HepG2 (cell line): ENCODE results near the gene SSX2IP. TPM values are rescaled to one million over a fixed set of nuclear protein-coding genes. Genes with fewer than 3 reads are reported as not detected.

Experiments
- ATRX ChIP-seq: sonication (generic); formaldehyde crosslinking; IDR thresholded peaks from 2 replicates; pipeline ENCODE4 v1.4.0; 2020; ENCODE audit warnings: missing genetic modification reagents, borderline replicate concordance
- FOXO1 ChIP-seq: sonication (generic); formaldehyde crosslinking; IDR thresholded peaks from 2 replicates; pipeline ENCODE4 v1.4.0; 2020; ENCODE audit warnings: missing genetic modification reagents
- JDP2 ChIP-seq: sonication (generic); formaldehyde crosslinking; IDR thresholded peaks from 2 replicates; pipeline ENCODE4 v1.8.1; 2022; ENCODE audit warnings: missing genetic modification reagents, borderline replicate concordance
- NR2F6 ChIP-seq, 2 experiments: IDR thresholded peaks; 2 replicates each; pipeline ENCODE4 v1.6.1; 2016; ENCODE audit warnings: antibody characterized with exemption in 1 of 2, mild to moderate bottlenecking in 1 of 2
- ONECUT2 ChIP-seq: sonication (generic); formaldehyde crosslinking; IDR thresholded peaks from 2 replicates; pipeline ENCODE4 v1.4.0; 2020; ENCODE audit warnings: missing genetic modification reagents
- RBM39 ChIP-seq: fragments of 200-400 bp; formaldehyde crosslinking; IDR thresholded peaks from one replicate; pipeline ENCODE4 v1.6.1; 2018; ENCODE audit warnings: antibody characterized with exemption, mild to moderate bottlenecking, low read depth, low read length; ENCODE audit not compliant: poor library complexity, severe bottlenecking
- TBX3 ChIP-seq: fragments of 450-650 bp; IDR thresholded peaks from 2 replicates; pipeline ENCODE4 v1.6.1; 2017; ENCODE audit warnings: antibody characterized with exemption, mild to moderate bottlenecking, inconsistent platforms, borderline replicate concordance
- ZNF292 ChIP-seq: sonication (generic); formaldehyde crosslinking; IDR thresholded peaks from 2 replicates; pipeline ENCODE4 v1.8.1; 2022; ENCODE audit warnings: mild to moderate bottlenecking, low read depth, missing genetic modification reagents, borderline replicate concordance
- ZNF468 ChIP-seq: sonication (generic); formaldehyde crosslinking; IDR thresholded peaks from 2 replicates; pipeline ENCODE4 v1.8.0; 2022; ENCODE audit warnings: mild to moderate bottlenecking, moderate library complexity, missing genetic modification reagents
- ZNF772 ChIP-seq: sonication (generic); formaldehyde crosslinking; IDR thresholded peaks from 2 replicates; pipeline ENCODE4 v1.5.0; 2020; ENCODE audit warnings: mild to moderate bottlenecking, missing genetic modification reagents
- polyA plus RNA-seq, 8 experiments: library from polyadenylated mRNA; depleted of rRNA in 3 of 8; stranded (reverse) in 7 of 8; unstranded in 1 of 8; fragments of >200 nt; fragmentation: Illumina TruSeq in 4 of 8; extraction: Trizol in 4 of 8; gene quantifications; 2 replicates each; pipeline versions ENCODE4 v1.2.1 to v1.2.3, GENCODE V29; 2011 to 2016; ENCODE audit warnings: low read depth in 4 of 8, missing spikeins in 1 of 8, mixed read lengths in 1 of 8; ENCODE audit not compliant: insufficient read depth in 1 of 8
- total RNA-seq, 5 experiments: library from RNA; depleted of rRNA; stranded (reverse); fragments of >200 nt; fragmentation: Illumina TruSeq; extraction: Trizol; gene quantifications; 2 replicates each; pipeline ENCODE4 v1.2.3, GENCODE V29; 2016; ENCODE audit warnings: low read depth in 1 of 5
- TF ChIP-seq, protein P1 (sequence below): sonication (generic); formaldehyde crosslinking; conservative IDR thresholded peaks from 2 replicates; pipeline ENCODE4 v1.4.0; 2020; ENCODE audit warnings: mild to moderate bottlenecking, missing genetic modification reagents, moderate library complexity
- TF ChIP-seq, protein P2 (sequence below): sonication (generic); formaldehyde crosslinking; IDR thresholded peaks from 2 replicates; pipeline ENCODE4 v1.4.0; 2020; ENCODE audit warnings: mild to moderate bottlenecking, missing genetic modification reagents
- TF ChIP-seq, protein P3 (sequence below): IDR thresholded peaks from 2 replicates; pipeline ENCODE4 v1.6.1; 2016; ENCODE audit warnings: control low read depth
- TF ChIP-seq, protein P4 (sequence below): sonication (generic); formaldehyde crosslinking; IDR thresholded peaks from 2 replicates; pipeline ENCODE4 v1.5.0; 2020; ENCODE audit warnings: mild to moderate bottlenecking, missing genetic modification reagents, borderline replicate concordance
- TF ChIP-seq, protein P5 (sequence below): sonication (generic); formaldehyde crosslinking; IDR thresholded peaks from 2 replicates; pipeline ENCODE4 v1.9.0; 2021; ENCODE audit warnings: missing genetic modification reagents, borderline replicate concordance

SSX2IP gene
- total and polyA plus RNA-seq, 2 of the 13 experiments (the other 11 are each of a cell fraction or from before 2014, with no cell fraction given): 2.7 to 23.7 TPM

DNA sequence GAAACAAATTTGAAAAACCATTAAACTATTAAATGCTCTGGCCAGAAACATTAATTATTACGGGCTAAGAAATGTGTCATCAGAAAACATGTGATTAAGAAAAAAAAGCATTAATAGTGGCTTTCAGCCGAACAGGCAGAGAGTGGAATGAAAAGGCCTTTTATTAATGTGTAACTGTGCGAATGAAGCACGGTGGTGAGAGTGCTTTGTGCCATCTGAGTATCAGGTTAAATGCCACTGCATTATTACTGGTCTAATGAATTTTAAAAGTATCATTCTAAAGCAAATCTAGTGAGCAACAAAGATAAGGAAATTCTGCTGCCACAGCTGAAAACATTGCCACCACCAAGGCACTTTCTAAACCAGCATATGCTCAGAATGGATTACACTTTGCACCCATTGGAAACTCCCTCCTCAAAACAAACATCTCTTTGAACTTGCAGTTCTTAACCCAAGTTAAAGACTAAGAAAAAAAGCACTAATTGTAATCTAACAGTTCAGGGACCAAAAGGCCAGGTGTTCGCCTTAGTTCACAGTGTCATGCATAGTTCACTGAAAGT lies 30.0 kb upstream of the SSX2IP start (continued):
- TF ChIP-seq, protein P1, sequence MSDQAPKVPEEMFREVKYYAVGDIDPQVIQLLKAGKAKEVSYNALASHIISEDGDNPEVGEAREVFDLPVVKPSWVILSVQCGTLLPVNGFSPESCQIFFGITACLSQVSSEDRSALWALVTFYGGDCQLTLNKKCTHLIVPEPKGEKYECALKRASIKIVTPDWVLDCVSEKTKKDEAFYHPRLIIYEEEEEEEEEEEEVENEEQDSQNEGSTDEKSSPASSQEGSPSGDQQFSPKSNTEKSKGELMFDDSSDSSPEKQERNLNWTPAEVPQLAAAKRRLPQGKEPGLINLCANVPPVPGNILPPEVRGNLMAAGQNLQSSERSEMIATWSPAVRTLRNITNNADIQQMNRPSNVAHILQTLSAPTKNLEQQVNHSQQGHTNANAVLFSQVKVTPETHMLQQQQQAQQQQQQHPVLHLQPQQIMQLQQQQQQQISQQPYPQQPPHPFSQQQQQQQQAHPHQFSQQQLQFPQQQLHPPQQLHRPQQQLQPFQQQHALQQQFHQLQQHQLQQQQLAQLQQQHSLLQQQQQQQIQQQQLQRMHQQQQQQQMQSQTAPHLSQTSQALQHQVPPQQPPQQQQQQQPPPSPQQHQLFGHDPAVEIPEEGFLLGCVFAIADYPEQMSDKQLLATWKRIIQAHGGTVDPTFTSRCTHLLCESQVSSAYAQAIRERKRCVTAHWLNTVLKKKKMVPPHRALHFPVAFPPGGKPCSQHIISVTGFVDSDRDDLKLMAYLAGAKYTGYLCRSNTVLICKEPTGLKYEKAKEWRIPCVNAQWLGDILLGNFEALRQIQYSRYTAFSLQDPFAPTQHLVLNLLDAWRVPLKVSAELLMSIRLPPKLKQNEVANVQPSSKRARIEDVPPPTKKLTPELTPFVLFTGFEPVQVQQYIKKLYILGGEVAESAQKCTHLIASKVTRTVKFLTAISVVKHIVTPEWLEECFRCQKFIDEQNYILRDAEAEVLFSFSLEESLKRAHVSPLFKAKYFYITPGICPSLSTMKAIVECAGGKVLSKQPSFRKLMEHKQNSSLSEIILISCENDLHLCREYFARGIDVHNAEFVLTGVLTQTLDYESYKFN (CRISPR knock-in tag): peak; percentile 97
- TF ChIP-seq ZNF292 (CRISPR knock-in tag) (0 out of 2 replicates have a peak, but pooled peaks have one; percentile 48), ONECUT2 (CRISPR knock-in tag) (0 out of 2 replicates have a peak, but pooled peaks have one; percentile 22), ATRX (no peak), ZNF468 (CRISPR knock-in tag) (no peak), NR2F6 (IDR thresholded peaks at IDR 0.05) (peak; percentile 45; the same call in 1 of the 2 replicates), NR2F6 (CRISPR knock-in tag; IDR thresholded peaks at IDR 0.05) (peak; percentile 59), RBM39 (no peak), TBX3 (peak; percentile 84), JDP2 (CRISPR knock-in tag) (no peak), ZNF772 (CRISPR knock-in tag) (no peak), FOXO1 (0 out of 2 replicates have a peak, but pooled peaks have one; percentile 69)
- TF ChIP-seq, protein P2, sequence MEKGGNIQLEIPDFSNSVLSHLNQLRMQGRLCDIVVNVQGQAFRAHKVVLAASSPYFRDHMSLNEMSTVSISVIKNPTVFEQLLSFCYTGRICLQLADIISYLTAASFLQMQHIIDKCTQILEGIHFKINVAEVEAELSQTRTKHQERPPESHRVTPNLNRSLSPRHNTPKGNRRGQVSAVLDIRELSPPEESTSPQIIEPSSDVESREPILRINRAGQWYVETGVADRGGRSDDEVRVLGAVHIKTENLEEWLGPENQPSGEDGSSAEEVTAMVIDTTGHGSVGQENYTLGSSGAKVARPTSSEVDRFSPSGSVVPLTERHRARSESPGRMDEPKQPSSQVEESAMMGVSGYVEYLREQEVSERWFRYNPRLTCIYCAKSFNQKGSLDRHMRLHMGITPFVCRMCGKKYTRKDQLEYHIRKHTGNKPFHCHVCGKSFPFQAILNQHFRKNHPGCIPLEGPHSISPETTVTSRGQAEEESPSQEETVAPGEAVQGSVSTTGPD (CRISPR knock-in tag): no peak
- TF ChIP-seq, protein P3, sequence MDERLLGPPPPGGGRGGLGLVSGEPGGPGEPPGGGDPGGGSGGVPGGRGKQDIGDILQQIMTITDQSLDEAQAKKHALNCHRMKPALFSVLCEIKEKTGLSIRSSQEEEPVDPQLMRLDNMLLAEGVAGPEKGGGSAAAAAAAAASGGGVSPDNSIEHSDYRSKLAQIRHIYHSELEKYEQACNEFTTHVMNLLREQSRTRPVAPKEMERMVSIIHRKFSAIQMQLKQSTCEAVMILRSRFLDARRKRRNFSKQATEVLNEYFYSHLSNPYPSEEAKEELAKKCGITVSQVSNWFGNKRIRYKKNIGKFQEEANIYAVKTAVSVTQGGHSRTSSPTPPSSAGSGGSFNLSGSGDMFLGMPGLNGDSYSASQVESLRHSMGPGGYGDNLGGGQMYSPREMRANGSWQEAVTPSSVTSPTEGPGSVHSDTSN (CRISPR knock-in tag): no peak
- TF ChIP-seq, protein P4, sequence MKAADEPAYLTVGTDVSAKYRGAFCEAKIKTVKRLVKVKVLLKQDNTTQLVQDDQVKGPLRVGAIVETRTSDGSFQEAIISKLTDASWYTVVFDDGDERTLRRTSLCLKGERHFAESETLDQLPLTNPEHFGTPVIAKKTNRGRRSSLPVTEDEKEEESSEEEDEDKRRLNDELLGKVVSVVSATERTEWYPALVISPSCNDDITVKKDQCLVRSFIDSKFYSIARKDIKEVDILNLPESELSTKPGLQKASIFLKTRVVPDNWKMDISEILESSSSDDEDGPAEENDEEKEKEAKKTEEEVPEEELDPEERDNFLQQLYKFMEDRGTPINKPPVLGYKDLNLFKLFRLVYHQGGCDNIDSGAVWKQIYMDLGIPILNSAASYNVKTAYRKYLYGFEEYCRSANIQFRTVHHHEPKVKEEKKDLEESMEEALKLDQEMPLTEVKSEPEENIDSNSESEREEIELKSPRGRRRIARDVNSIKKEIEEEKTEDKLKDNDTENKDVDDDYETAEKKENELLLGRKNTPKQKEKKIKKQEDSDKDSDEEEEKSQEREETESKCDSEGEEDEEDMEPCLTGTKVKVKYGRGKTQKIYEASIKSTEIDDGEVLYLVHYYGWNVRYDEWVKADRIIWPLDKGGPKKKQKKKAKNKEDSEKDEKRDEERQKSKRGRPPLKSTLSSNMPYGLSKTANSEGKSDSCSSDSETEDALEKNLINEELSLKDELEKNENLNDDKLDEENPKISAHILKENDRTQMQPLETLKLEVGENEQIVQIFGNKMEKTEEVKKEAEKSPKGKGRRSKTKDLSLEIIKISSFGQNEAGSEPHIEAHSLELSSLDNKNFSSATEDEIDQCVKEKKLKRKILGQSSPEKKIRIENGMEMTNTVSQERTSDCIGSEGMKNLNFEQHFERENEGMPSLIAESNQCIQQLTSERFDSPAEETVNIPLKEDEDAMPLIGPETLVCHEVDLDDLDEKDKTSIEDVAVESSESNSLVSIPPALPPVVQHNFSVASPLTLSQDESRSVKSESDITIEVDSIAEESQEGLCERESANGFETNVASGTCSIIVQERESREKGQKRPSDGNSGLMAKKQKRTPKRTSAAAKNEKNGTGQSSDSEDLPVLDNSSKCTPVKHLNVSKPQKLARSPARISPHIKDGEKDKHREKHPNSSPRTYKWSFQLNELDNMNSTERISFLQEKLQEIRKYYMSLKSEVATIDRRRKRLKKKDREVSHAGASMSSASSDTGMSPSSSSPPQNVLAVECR (CRISPR knock-in tag): no peak; the same call in 1 of the 2 replicates
- TF ChIP-seq, protein P5, sequence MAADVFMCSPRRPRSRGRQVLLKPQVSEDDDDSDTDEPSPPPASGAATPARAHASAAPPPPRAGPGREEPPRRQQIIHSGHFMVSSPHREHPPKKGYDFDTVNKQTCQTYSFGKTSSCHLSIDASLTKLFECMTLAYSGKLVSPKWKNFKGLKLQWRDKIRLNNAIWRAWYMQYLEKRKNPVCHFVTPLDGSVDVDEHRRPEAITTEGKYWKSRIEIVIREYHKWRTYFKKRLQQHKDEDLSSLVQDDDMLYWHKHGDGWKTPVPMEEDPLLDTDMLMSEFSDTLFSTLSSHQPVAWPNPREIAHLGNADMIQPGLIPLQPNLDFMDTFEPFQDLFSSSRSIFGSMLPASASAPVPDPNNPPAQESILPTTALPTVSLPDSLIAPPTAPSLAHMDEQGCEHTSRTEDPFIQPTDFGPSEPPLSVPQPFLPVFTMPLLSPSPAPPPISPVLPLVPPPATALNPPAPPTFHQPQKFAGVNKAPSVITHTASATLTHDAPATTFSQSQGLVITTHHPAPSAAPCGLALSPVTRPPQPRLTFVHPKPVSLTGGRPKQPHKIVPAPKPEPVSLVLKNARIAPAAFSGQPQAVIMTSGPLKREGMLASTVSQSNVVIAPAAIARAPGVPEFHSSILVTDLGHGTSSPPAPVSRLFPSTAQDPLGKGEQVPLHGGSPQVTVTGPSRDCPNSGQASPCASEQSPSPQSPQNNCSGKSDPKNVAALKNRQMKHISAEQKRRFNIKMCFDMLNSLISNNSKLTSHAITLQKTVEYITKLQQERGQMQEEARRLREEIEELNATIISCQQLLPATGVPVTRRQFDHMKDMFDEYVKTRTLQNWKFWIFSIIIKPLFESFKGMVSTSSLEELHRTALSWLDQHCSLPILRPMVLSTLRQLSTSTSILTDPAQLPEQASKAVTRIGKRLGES (CRISPR knock-in tag): no peak
